Measurements from ENCODE around the gene CTDP1. TPM values are rescaled to one million over a fixed set of nuclear protein-coding genes. Genes with fewer than 3 reads are reported as not detected.

The CTDP1 gene
- total RNA-seq, 1 experiment from 2014 or later: 24.9 TPM

DNA sequence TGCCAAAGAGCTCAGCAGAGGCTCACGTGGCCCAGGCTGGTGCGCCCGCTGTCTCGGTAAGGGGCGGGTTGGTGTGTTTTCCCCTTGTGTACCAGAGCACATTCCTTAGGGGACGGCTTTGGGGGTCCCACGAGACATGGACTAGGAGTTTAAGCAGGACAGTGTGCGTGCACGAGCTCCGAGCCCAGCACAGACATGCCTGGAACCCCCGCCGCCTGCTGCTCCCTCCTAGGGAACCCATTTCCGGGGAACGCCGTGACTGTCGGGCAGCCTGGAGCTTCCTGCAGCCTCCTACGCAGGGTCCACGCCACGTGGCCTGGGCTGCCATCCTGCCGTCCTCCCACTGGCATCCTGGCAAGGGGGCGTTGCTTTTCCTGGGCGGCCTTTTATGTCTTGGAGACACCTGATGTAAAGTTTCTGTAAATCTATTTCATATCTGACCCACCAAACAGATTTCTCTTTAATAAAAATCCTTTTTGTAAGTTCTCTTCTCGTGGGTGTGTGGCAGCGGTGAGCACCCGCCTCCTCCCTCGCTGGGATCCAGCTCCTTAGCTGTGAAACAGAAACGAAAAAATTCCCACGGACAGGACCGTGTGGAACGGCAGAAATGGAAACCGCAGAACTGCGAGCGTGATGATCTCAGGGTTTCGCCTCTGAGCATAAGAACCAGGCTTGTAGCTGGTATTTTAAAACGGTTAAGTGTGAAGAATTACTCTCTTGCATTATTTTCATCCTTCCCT is 74.6 kb downstream of the CTDP1 start:
- ATAC-seq (no peak), DNase-seq (ENCODE audit: low read depth, low spot score) (no peak)
- no peak for TF ChIP-seq SP1 (IDR thresholded peaks at IDR 0.05; ENCODE audit: low read depth)
- no peak for TF ChIP-seq POLR2AphosphoS5 (IDR thresholded peaks at IDR 0.05; ENCODE audit: low read depth, low read length)
- TF ChIP-seq SIN3A (IDR thresholded peaks at IDR 0.05; ENCODE audit: low read depth): no peak
- no peaks in the 10 kb centered on the region for H3K9me3 ChIP-seq (ENCODE audit: control insufficient read depth in 1 of 2, insufficient read depth in 1 of 2, low read depth in 1 of 2, low read length in 2 of 2)
- no peaks in the 10 kb centered on the region for H3K9me2 ChIP-seq (ENCODE audit: insufficient read depth)
- intact Hi-C loops (cut with micrococcal nuclease): no loop called here
- H2AFZ ChIP-seq (ENCODE audit: low read depth, low read length, poor library complexity, severe bottlenecking): no peak overlapping the region
- RAD21 ChIA-PET (ENCODE audit: low non-redundant PET in 1 of 2, low total read pairs in 2 of 2, uncharacterized antibody in 2 of 2, unreplicated experiment in 2 of 2): no interaction called here
- no TSS peak for BruUV-seq (replicated peaks)
- no peaks in the 10 kb centered on the region for H4K20me1 ChIP-seq (ENCODE audit: insufficient read depth)
- no peaks in the 10 kb centered on the region for H3K79me2 ChIP-seq (ENCODE audit: insufficient read depth, low read length)
- POLR2A ChIA-PET: no interaction called here
- H3K9ac ChIP-seq (ENCODE audit: low read length): no peak overlapping the region
- no peak overlapping the region for H3K27ac ChIP-seq (ENCODE audit: low read depth, low read length)
- no peaks in the 10 kb centered on the region for H3K27me3 ChIP-seq (ENCODE audit: insufficient read depth, low read length)
- H3K4me3 ChIP-seq (replicated peaks in 1 of 2; ENCODE audit: low read depth in 1 of 2, low read length in 2 of 2): no peak overlapping the region
- H3K36me3 ChIP-seq (ENCODE audit: control insufficient read depth in 1 of 2, insufficient read depth in 2 of 2, low read length in 2 of 2): peaks cover 6 to 14% of the 10 kb centered on the region in 2 experiments; a peak in 2 of 4 replicates
- H3K4me1 ChIP-seq (ENCODE audit: control insufficient read depth in 1 of 2, insufficient read depth in 2 of 2, low read length in 2 of 2): no peaks in the 10 kb centered on the region
- CTCF ChIA-PET: no interaction called here
- H3K4me2 ChIP-seq (ENCODE audit: low read length): no peak overlapping the region

DNA sequence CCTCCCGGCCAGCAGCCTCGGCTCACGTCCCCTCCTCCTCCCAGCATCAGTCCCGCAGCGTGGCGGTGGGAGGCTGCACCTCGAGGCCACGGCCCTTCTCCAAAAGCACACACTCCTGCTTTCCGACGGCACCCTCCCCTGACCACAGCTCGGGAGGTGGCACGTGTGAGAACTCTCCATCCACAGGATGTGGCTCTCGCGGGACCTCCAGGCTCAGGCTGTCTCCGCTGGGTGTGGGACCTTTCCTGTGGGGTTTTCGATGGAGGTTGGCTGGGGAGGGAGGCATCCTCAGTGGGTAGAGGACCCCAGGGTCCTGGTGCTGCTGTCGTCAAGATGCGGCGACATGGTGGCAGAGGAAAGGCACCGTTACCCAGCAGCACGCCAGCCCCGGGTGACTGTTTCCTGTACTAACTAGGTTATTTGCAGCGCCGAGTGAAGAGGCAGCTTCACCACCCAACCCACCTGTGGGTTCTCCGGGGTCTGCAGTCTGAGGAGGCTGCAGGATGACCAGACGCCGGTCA is 75.3 kb downstream of the CTDP1 start:
- no TSS peak for BruUV-seq (replicated peaks)
- DNase-seq (ENCODE audit: low read depth, low spot score) (no peak), ATAC-seq (no peak)
- no peak overlapping the region for H2AFZ ChIP-seq (ENCODE audit: low read depth, low read length, poor library complexity, severe bottlenecking)
- H3K4me1 ChIP-seq (ENCODE audit: control insufficient read depth in 1 of 2, insufficient read depth in 2 of 2, low read length in 2 of 2): no peaks in the 10 kb centered on the region
- TF ChIP-seq ZNF274 (IDR thresholded peaks at IDR 0.05; ENCODE audit: low read depth, low read length) (no peak), POLR2A (IDR thresholded peaks at IDR 0.05; ENCODE audit: borderline replicate concordance, extremely low read depth, insufficient read depth, insufficient read length) (no peak), SP1 (IDR thresholded peaks at IDR 0.05; ENCODE audit: low read depth) (no peak), EZH2phosphoT487 (IDR thresholded peaks at IDR 0.05; ENCODE audit: borderline replicate concordance) (no peak), SIN3A (IDR thresholded peaks at IDR 0.05; ENCODE audit: low read depth) (no peak), FOSL1 (IDR thresholded peaks at IDR 0.05; ENCODE audit: low read depth) (no peak), CBX3 (IDR thresholded peaks at IDR 0.05; ENCODE audit: low read depth) (no peak)
- H3K9ac ChIP-seq (ENCODE audit: low read length): no peak overlapping the region
- CTCF ChIA-PET: no interaction called here
- POLR2A ChIA-PET: no interaction called here
- no peak overlapping the region for H3K27ac ChIP-seq (ENCODE audit: low read depth, low read length)
- H3K27me3 ChIP-seq (ENCODE audit: insufficient read depth, low read length): no peaks in the 10 kb centered on the region
- RAD21 ChIA-PET (ENCODE audit: low non-redundant PET in 1 of 2, low total read pairs in 2 of 2, uncharacterized antibody in 2 of 2, unreplicated experiment in 2 of 2): no interaction called here
- H4K20me1 ChIP-seq (ENCODE audit: insufficient read depth): no peaks in the 10 kb centered on the region
- no peaks in the 10 kb centered on the region for H3K9me2 ChIP-seq (ENCODE audit: insufficient read depth)
- H3K36me3 ChIP-seq (ENCODE audit: control insufficient read depth in 1 of 2, insufficient read depth in 2 of 2, low read length in 2 of 2): peaks cover 6 to 14% of the 10 kb centered on the region in 2 experiments; a peak in 2 of 4 replicates
- no peak overlapping the region for H3K4me3 ChIP-seq (replicated peaks in 1 of 2; ENCODE audit: low read depth in 1 of 2, low read length in 2 of 2)
- H3K4me2 ChIP-seq (ENCODE audit: low read length): no peak overlapping the region
- no peaks in the 10 kb centered on the region for H3K9me3 ChIP-seq (ENCODE audit: control insufficient read depth in 1 of 2, insufficient read depth in 1 of 2, low read depth in 1 of 2, low read length in 2 of 2)
- intact Hi-C loops (cut with micrococcal nuclease): no loop called here
- no peaks in the 10 kb centered on the region for H3K79me2 ChIP-seq (ENCODE audit: insufficient read depth, low read length)
